ENCODE results near the gene NDUFA12. TPM values are rescaled to one million over a fixed set of nuclear protein-coding genes. Genes with fewer than 3 reads are reported as not detected.

The NDUFA12 gene
- total and polyA plus RNA-seq, 5 donors from 2014 or later, result 67.6 to 488 (median 299) TPM

DNA sequence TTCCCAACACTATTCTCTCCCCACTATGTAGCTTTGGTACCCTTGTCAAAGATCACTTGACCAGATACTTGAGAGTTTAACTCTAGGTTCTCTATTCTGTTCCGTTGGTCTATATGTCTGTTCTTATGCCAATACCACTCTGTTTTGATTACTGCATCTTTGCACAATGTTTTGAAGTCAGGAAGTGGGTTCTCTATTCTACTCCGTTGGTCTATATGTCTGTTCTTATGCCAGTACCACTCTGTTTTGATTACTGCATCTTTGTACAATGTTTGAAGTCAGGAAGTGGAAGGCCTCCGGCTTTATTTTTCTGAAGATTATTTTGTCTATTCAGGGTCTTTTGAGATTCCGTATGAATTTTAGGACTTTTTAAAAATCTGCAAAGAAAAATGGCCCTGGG is 2.7 kb upstream of the NDUFA12 start:
- ATAC-seq (ENCODE audit: low read depth in 2 of 2), result no peak
- Histone ChIP-seq H3K27ac (ENCODE audit: insufficient read depth, low read length, poor library complexity, severe bottlenecking) (no peak overlapping the region), H3K27me3 (ENCODE audit: control insufficient read depth, insufficient read depth, low read length) (no peaks in the 10 kb centered on the region), H3K36me3 (ENCODE audit: control insufficient read depth, insufficient read depth, low read length) (no peaks in the 10 kb centered on the region), H3K4me3 (ENCODE audit: low read depth, low read length) (no peak overlapping the region), H3K4me1 (ENCODE audit: control insufficient read depth, insufficient read depth, low read length, poor library complexity, severe bottlenecking) (peaks cover 21% of the 10 kb centered on the region), H3K9me3 (ENCODE audit: control insufficient read depth in 2 of 2, low read length in 2 of 2) (peaks cover 21 to 29% of the 10 kb centered on the region in 2 experiments)
- peaks cover 2% of the 10 kb centered on the region for H3K27me3 Mint-ChIP-seq
- DNase-seq, result peak in 1 of 3 donors; percentile 53
- peaks cover 13% of the 10 kb centered on the region for H3K36me3 Mint-ChIP-seq
- H3K4me3 Mint-ChIP-seq, result peak overlapping the region in 2 of 4 donors; percentile 14 to 88
- H3K27ac Mint-ChIP-seq, result peak overlapping the region in 2 of 3 donors; percentile 15 to 50
- peaks cover 2 to 23% (median 9%) of the 10 kb centered on the region in 7 donors for H3K9me3 Mint-ChIP-seq
- H3K4me1 Mint-ChIP-seq, result peaks cover 15 to 42% (median 22%) of the 10 kb centered on the region in 4 donors

DNA sequence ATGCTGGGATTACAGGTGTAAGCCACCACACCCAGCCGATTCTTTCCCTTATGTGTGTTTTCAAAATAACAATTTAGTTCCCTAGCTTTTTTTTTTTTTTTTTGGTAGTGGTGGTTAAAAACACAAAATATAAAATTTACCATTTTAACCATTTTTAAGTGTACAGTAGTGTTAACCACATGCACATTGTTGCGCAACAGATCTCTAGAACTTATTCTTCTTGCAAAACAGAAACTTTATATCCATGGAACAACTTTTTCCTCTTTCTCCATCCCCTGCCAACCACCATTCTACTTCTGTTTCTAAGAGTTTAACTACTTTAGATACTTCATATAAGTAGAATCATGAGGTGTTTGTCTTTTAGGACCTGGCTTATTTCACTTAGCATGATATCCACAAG is 1.1 kb upstream of the NDUFA12 start:
- Histone ChIP-seq H3K27ac (ENCODE audit: insufficient read depth, low read length, poor library complexity, severe bottlenecking) (no peak overlapping the region), H3K9me3 (ENCODE audit: control insufficient read depth in 2 of 2, low read length in 2 of 2) (peaks cover 21 to 29% of the 10 kb centered on the region in 2 experiments), H3K36me3 (ENCODE audit: control insufficient read depth, insufficient read depth, low read length) (peaks cover 3% of the 10 kb centered on the region), H3K4me1 (ENCODE audit: control insufficient read depth, insufficient read depth, low read length, poor library complexity, severe bottlenecking) (peaks cover 35% of the 10 kb centered on the region), H3K27me3 (ENCODE audit: control insufficient read depth, insufficient read depth, low read length) (no peaks in the 10 kb centered on the region), H3K4me3 (ENCODE audit: low read depth, low read length) (no peak overlapping the region)
- Mint-ChIP-seq H3K4me3 (peak overlapping the region; percentile 88 to 94 (median 93)), H3K36me3 (peaks cover 19% of the 10 kb centered on the region), H3K27me3 (no peaks in the 10 kb centered on the region), H3K4me1 (peaks cover 15 to 57% (median 34%) of the 10 kb centered on the region in 4 donors), H3K9me3 (peaks cover 2 to 21% (median 9%) of the 10 kb centered on the region in 7 donors), H3K27ac (peak overlapping the region in 1 of 3 donors; percentile 96)
- no peak for DNase-seq
- no peak for ATAC-seq (ENCODE audit: low read depth in 2 of 2)

DNA sequence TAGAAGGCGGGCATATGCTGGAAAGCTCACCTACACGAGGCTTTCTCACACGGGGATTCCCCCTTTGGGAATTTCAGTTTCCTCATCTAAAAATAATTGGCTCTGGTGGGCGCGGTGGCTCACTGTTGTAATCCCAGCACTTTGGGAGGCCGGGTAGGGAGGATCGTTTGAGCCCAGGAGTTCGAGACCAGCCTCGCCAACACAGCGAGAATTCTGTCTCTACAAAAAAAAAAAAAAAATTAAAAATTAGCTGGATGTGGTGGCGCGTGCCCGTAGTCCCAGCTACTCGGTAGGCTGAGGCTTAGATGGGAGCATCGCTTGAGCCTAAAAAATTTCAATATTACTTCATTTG is 400 bp upstream of the NDUFA12 start:
- peaks cover 18 to 64% (median 41%) of the 10 kb centered on the region in 4 donors for H3K4me1 Mint-ChIP-seq

DNA sequence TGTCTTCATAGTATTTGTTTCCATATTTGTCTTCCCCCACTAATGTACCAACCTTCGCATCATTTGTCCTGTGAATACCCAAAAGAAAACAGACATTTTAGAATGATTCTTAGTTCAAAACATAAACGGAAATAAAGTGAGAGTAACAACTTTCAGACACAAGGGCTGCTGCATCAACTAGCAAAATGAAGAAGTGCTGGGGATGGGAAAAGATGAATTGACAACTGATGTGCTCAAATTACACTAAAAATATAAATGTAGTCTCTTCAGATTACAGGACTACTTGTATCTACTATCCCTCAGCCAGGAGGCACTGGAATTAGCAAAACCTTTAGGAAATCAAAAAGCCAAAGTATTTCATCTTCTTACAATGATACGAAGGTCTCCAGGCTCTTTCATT is 743 bp downstream of the NDUFA12 start:
- H3K36me3 Mint-ChIP-seq, result peaks cover 32% of the 10 kb centered on the region
- peaks cover 20 to 75% (median 51%) of the 10 kb centered on the region in 4 donors for H3K4me1 Mint-ChIP-seq
- Histone ChIP-seq H3K9me3 (ENCODE audit: control insufficient read depth in 2 of 2, low read length in 2 of 2) (peaks cover 14 to 20% of the 10 kb centered on the region in 2 experiments), H3K4me1 (ENCODE audit: control insufficient read depth, insufficient read depth, low read length, poor library complexity, severe bottlenecking) (peaks cover 35% of the 10 kb centered on the region), H3K36me3 (ENCODE audit: control insufficient read depth, insufficient read depth, low read length) (peaks cover 6% of the 10 kb centered on the region), H3K4me3 (ENCODE audit: low read depth, low read length) (peak overlapping the region; percentile 99), H3K27me3 (ENCODE audit: control insufficient read depth, insufficient read depth, low read length) (no peaks in the 10 kb centered on the region), H3K27ac (ENCODE audit: insufficient read depth, low read length, poor library complexity, severe bottlenecking) (peak overlapping the region; percentile 77)
- peak overlapping the region; percentile 61 to 96 (median 94) for H3K27ac Mint-ChIP-seq
- peak in 1 of 3 donors; percentile 34 for DNase-seq
- H3K9me3 Mint-ChIP-seq, result peaks cover 0 to 13% (median 7%) of the 10 kb centered on the region in 7 donors
- no peaks in the 10 kb centered on the region for H3K27me3 Mint-ChIP-seq
- peak overlapping the region; percentile 88 to 94 (median 93) for H3K4me3 Mint-ChIP-seq
- no peak for ATAC-seq (ENCODE audit: low read depth in 2 of 2)

More for the DNA sequence above, 400 bp upstream of the NDUFA12 start:
- DNase-seq (peak in 1 of 3 donors; percentile 13), ATAC-seq (ENCODE audit: low read depth in 2 of 2) (no peak)
- H3K4me3 Mint-ChIP-seq, result peak overlapping the region; percentile 88 to 94 (median 93)
- H3K9me3 ChIP-seq (ENCODE audit: control insufficient read depth in 2 of 2, low read length in 2 of 2), result peaks cover 21 to 29% of the 10 kb centered on the region in 2 experiments
- H3K27me3 Mint-ChIP-seq, result no peaks in the 10 kb centered on the region
- H3K4me1 ChIP-seq (ENCODE audit: control insufficient read depth, insufficient read depth, low read length, poor library complexity, severe bottlenecking), result peaks cover 35% of the 10 kb centered on the region
- peaks cover 2 to 19% (median 9%) of the 10 kb centered on the region in 7 donors for H3K9me3 Mint-ChIP-seq
- peak overlapping the region; percentile 77 for H3K27ac ChIP-seq (ENCODE audit: insufficient read depth, low read length, poor library complexity, severe bottlenecking)
- H3K27ac Mint-ChIP-seq, result peak overlapping the region; percentile 54 to 96 (median 94)
- no peaks in the 10 kb centered on the region for H3K27me3 ChIP-seq (ENCODE audit: control insufficient read depth, insufficient read depth, low read length)
- H3K4me3 ChIP-seq (ENCODE audit: low read depth, low read length), result peak overlapping the region; percentile 99
- peaks cover 3% of the 10 kb centered on the region for H3K36me3 ChIP-seq (ENCODE audit: control insufficient read depth, insufficient read depth, low read length)
- H3K36me3 Mint-ChIP-seq, result peaks cover 26% of the 10 kb centered on the region

DNA sequence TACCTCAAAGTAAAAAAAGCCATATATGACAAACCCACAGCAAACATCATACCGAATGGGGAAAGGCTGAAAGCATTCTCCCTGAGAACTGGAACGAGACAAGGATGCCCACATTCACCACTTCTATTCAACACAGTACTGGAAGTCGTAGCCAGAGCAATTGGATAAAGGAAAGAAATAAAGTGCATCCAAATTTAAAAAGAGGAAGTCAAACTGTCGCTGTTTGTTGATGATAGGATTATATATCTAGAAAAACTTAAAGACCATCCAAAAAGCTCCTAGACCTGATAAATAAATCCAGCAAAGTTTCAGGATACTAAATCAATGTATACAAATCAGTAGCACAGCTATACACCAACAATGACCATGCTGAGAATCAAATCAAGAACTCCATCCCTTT is 5.2 kb downstream of the NDUFA12 start:
- no peaks in the 10 kb centered on the region for H3K9me3 Mint-ChIP-seq
- H3K27me3 Mint-ChIP-seq, result no peaks in the 10 kb centered on the region
- peaks cover 11 to 53% (median 41%) of the 10 kb centered on the region in 4 donors for H3K4me1 Mint-ChIP-seq
- no peak for ATAC-seq (ENCODE audit: low read depth in 2 of 2)
- H3K36me3 Mint-ChIP-seq, result peaks cover 26% of the 10 kb centered on the region
- H3K4me3 Mint-ChIP-seq, result peak overlapping the region in 2 of 4 donors; percentile 56 to 63
- no peak overlapping the region for H3K27ac Mint-ChIP-seq
- H3K27ac ChIP-seq (ENCODE audit: insufficient read depth, low read length, poor library complexity, severe bottlenecking), result no peak overlapping the region
- no peaks in the 10 kb centered on the region for H3K27me3 ChIP-seq (ENCODE audit: control insufficient read depth, insufficient read depth, low read length)
- peak overlapping the region; percentile 17 for H3K4me3 ChIP-seq (ENCODE audit: low read depth, low read length)
- no peaks in the 10 kb centered on the region for H3K9me3 ChIP-seq (ENCODE audit: control insufficient read depth in 2 of 2, low read length in 2 of 2)
- H3K4me1 ChIP-seq (ENCODE audit: control insufficient read depth, insufficient read depth, low read length, poor library complexity, severe bottlenecking), result peaks cover 31% of the 10 kb centered on the region
- no peak for DNase-seq
- peaks cover 24% of the 10 kb centered on the region for H3K36me3 ChIP-seq (ENCODE audit: control insufficient read depth, insufficient read depth, low read length)

DNA sequence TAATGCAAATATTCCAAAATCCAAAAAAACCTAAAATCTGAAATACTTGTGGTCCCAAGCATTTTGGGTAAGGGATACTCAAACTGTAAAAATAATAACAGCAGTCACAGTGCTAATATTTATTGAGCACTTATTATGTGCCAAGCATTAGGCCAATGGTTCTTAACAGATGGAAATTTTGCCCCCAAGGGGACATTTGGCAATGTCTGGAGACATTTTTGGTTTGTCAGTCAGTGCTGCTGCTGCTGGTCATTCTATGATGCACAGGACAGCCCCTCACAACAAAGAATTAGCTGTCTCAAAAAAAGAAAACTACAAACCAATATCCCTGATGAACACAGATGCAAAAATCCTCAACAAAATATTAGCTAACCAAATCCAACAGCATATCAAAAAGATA is 5.8 kb downstream of the NDUFA12 start:
- no peaks in the 10 kb centered on the region for H3K9me3 Mint-ChIP-seq
- no peak for DNase-seq
- H3K27ac Mint-ChIP-seq, result no peak overlapping the region
- Histone ChIP-seq H3K4me3 (ENCODE audit: low read depth, low read length) (no peak overlapping the region), H3K27me3 (ENCODE audit: control insufficient read depth, insufficient read depth, low read length) (no peaks in the 10 kb centered on the region), H3K4me1 (ENCODE audit: control insufficient read depth, insufficient read depth, low read length, poor library complexity, severe bottlenecking) (peaks cover 27% of the 10 kb centered on the region), H3K27ac (ENCODE audit: insufficient read depth, low read length, poor library complexity, severe bottlenecking) (no peak overlapping the region), H3K9me3 (ENCODE audit: control insufficient read depth in 2 of 2, low read length in 2 of 2) (no peaks in the 10 kb centered on the region), H3K36me3 (ENCODE audit: control insufficient read depth, insufficient read depth, low read length) (peaks cover 28% of the 10 kb centered on the region)
- H3K4me3 Mint-ChIP-seq, result no peak overlapping the region
- H3K36me3 Mint-ChIP-seq, result peaks cover 26% of the 10 kb centered on the region
- H3K27me3 Mint-ChIP-seq, result no peaks in the 10 kb centered on the region
- ATAC-seq (ENCODE audit: low read depth in 2 of 2), result no peak
- peaks cover 11 to 47% (median 39%) of the 10 kb centered on the region in 4 donors for H3K4me1 Mint-ChIP-seq

DNA sequence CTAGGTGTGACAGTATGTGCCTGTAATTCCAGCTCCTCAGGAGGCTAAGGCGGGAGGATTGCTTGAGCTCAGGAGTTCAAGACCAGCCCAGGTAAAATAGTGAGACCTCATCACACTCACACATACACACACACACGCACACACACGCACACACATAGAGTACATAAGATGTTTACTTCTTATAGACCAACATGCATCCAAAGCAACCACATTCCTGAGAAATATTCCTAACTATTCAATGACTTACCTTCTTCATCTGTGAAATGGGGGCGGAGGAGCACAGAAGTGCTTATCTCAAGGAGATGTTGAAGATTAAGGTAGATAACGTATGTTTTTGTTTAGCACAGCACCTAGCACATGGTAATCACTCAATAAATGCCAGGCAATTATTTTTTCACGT is 6.4 kb downstream of the NDUFA12 start:
- Histone ChIP-seq H3K36me3 (ENCODE audit: control insufficient read depth, insufficient read depth, low read length) (peaks cover 34% of the 10 kb centered on the region), H3K9me3 (ENCODE audit: control insufficient read depth in 2 of 2, low read length in 2 of 2) (no peaks in the 10 kb centered on the region), H3K27me3 (ENCODE audit: control insufficient read depth, insufficient read depth, low read length) (no peaks in the 10 kb centered on the region), H3K4me1 (ENCODE audit: control insufficient read depth, insufficient read depth, low read length, poor library complexity, severe bottlenecking) (peaks cover 22% of the 10 kb centered on the region), H3K4me3 (ENCODE audit: low read depth, low read length) (no peak overlapping the region), H3K27ac (ENCODE audit: insufficient read depth, low read length, poor library complexity, severe bottlenecking) (no peak overlapping the region)
- peaks cover 11 to 48% (median 36%) of the 10 kb centered on the region in 4 donors for H3K4me1 Mint-ChIP-seq
- no peak overlapping the region for H3K4me3 Mint-ChIP-seq
- H3K27me3 Mint-ChIP-seq, result no peaks in the 10 kb centered on the region
- DNase-seq, result no peak
- H3K27ac Mint-ChIP-seq, result peak overlapping the region in 1 of 3 donors; percentile 60
- no peak for ATAC-seq (ENCODE audit: low read depth in 2 of 2)
- no peaks in the 10 kb centered on the region for H3K9me3 Mint-ChIP-seq
- H3K36me3 Mint-ChIP-seq, result peaks cover 30% of the 10 kb centered on the region

DNA sequence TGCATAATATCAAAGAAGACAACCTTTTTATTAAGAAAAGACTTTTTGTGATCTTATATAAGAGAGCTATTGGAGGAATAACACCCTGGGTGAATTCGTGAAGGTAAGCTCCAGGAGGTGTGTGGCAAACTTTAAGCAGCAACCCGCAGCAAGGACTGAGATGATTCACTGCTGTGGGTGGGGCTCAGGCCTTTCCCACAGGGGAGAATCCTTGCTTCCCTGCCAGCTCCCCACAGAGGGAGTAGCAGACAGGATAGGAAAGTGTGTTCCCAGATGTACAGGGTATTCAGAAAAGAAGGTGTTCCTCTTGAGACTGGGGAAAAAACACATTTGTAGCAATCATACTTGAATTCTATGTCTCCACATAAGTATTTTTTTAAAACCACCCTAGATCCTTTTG is 9.2 kb downstream of the NDUFA12 start:
- H3K27ac Mint-ChIP-seq, result no peak overlapping the region
- ATAC-seq (ENCODE audit: low read depth in 2 of 2) (no peak), DNase-seq (no peak)
- no peak overlapping the region for H3K4me3 ChIP-seq (ENCODE audit: low read depth, low read length)
- peaks cover 6% of the 10 kb centered on the region for H3K4me1 ChIP-seq (ENCODE audit: control insufficient read depth, insufficient read depth, low read length, poor library complexity, severe bottlenecking)
- H3K36me3 Mint-ChIP-seq, result peaks cover 32% of the 10 kb centered on the region
- peaks cover 17 to 41% (median 30%) of the 10 kb centered on the region in 4 donors for H3K4me1 Mint-ChIP-seq
- H3K9me3 Mint-ChIP-seq, result no peaks in the 10 kb centered on the region
- H3K36me3 ChIP-seq (ENCODE audit: control insufficient read depth, insufficient read depth, low read length), result peaks cover 36% of the 10 kb centered on the region
- H3K9me3 ChIP-seq (ENCODE audit: control insufficient read depth in 2 of 2, low read length in 2 of 2), result no peaks in the 10 kb centered on the region
- no peak overlapping the region for H3K27ac ChIP-seq (ENCODE audit: insufficient read depth, low read length, poor library complexity, severe bottlenecking)
- no peaks in the 10 kb centered on the region for H3K27me3 Mint-ChIP-seq
- no peak overlapping the region for H3K4me3 Mint-ChIP-seq
- no peaks in the 10 kb centered on the region for H3K27me3 ChIP-seq (ENCODE audit: control insufficient read depth, insufficient read depth, low read length)

Data from CD4-positive, CD25-positive, alpha-beta regulatory T cell (primary cell).